Stimulated activated CD4-positive, alpha-beta T cell treated with anti-CD3 and anti-CD28 coated beads, TNF-alpha, amount 100 ng/mL, for 4 hours (primary cell): Measurements from ENCODE around the gene NES.

Experiments used
- DNase-seq, 3 experiments: peaks; one replicate each; pipeline ENCODE4 v3.0.0-alpha.2; 2020; ENCODE audit warnings: low read depth in 3 of 3

Gene NES

GRCh38 chr1:156680056-156680455 is 2.8 kb upstream of the NES start:
- DNase-seq, result no peak

- no peak for DNase-seq
Observed at GRCh38 chr1:156677616-156678596, 699 bp upstream of the NES start.

- no peak for DNase-seq
Observed at GRCh38 chr1:156676114-156676819, 940 bp downstream of the NES start.

GRCh38 chr1:156675210-156676113 is 1.7 kb downstream of the NES start:
- no peak for DNase-seq

GRCh38 chr1:156673387-156674121 is 3.7 kb downstream of the NES start:
- no peak for DNase-seq

- DNase-seq, result no peak
Observed at GRCh38 chr1:156671804-156672203, 5.4 kb downstream of the NES start.

GRCh38 chr1:156670791-156671190 is 6.4 kb downstream of the NES start:
- DNase-seq, result no peak

- no peak for DNase-seq
Observed at GRCh38 chr1:156670359-156670758, 6.8 kb downstream of the NES start.

- no peak for DNase-seq
Observed at GRCh38 chr1:156669794-156670193, 7.4 kb downstream of the NES start.

- no peak for DNase-seq
Observed at GRCh38 chr1:156668801-156669637, 8.2 kb downstream of the NES start.

GRCh38 chr1:156667968-156668709 is 9.1 kb downstream of the NES start:
- no peak for DNase-seq

GRCh38 chr1:156667610-156667967 is 9.6 kb downstream of the NES start:
- no peak for DNase-seq

- no peak for DNase-seq
Observed at GRCh38 chr1:156666862-156667609, 10.2 kb downstream of the NES start.

- no peak for DNase-seq
Observed at GRCh38 chr1:156665539-156665938, 11.7 kb downstream of the NES start.

- DNase-seq, result no peak
Observed at GRCh38 chr1:156664767-156665411, 12.3 kb downstream of the NES start.

- DNase-seq, result no peak
Observed at GRCh38 chr1:156664046-156664766, 13.0 kb downstream of the NES start.

- no peak for DNase-seq
Observed at GRCh38 chr1:156663178-156663577, 14.0 kb downstream of the NES start.

GRCh38 chr1:156662800-156663055 is 14.5 kb downstream of the NES start:
- DNase-seq, result no peak
